ENCODE results near the gene KRTAP10-10.

GRCh38 chr21:44612029-44612486 lies 25.1 kb upstream of the KRTAP10-10 start, which contains the start of gene KRTAP10-8:
- no peak for TF ChIP-seq POLR2AphosphoS5 (IDR thresholded peaks at IDR 0.05)
- no peak for TF ChIP-seq EP300 (IDR thresholded peaks at IDR 0.05)
- TF ChIP-seq CTCF (IDR thresholded peaks at IDR 0.05): no peak
